K562 (cell line): Measurements from ENCODE around the gene IGF1R. TPM values are rescaled to one million over a fixed set of nuclear protein-coding genes. Genes with fewer than 3 reads are reported as not detected.
A peak's percentile ranks its signal among the peaks of the same experiment; 100 is the strongest.

Experiments used
- CEBPG ChIP-seq, 3 experiments: fragments of 200-800 bp in 1 of 3; sonication (Bioruptor generic) in 1 of 3; sonication (generic) in 1 of 3; formaldehyde crosslinking in 1 of 3; IDR thresholded peaks in 2 of 3; conservative IDR thresholded peaks in 1 of 3; 2 replicates each; pipeline versions ENCODE4 v1.6.1 to v1.8.0; 2016 to 2022; ENCODE audit warnings: missing compliant biosample characterization in 2 of 3, missing genetic modification characterization in 2 of 3, mild to moderate bottlenecking in 1 of 3, missing genetic modification reagents in 1 of 3
- FOXP1 ChIP-seq: sonication (generic); formaldehyde crosslinking; IDR thresholded peaks from 2 replicates; pipeline ENCODE4 v1.8.0; 2022; ENCODE audit warnings: mild to moderate bottlenecking, missing genetic modification reagents
- GATAD2B ChIP-seq: fragments of 450-650 bp; IDR thresholded peaks from 2 replicates; pipeline ENCODE4 v1.6.1; 2017; ENCODE audit warnings: mild to moderate bottlenecking, borderline replicate concordance
- KDM1A ChIP-seq, 2 experiments: fragments of 450-650 bp; IDR thresholded peaks; 2 replicates each; pipeline ENCODE4 v1.6.1; 2016; ENCODE audit warnings: mild to moderate bottlenecking in 2 of 2
- NBN ChIP-seq: fragments of 450-650 bp; IDR thresholded peaks from 2 replicates; pipeline ENCODE4 v1.6.1; 2016; ENCODE audit warnings: low read depth, mild to moderate bottlenecking
- NFE2 ChIP-seq: IDR thresholded peaks from 2 replicates; pipeline ENCODE4 v1.6.1; 2014; ENCODE audit warnings: antibody characterized with exemption, low read depth
- POLR2B ChIP-seq: fragments of 450-650 bp; IDR thresholded peaks from 2 replicates; pipeline ENCODE4 v1.6.1; 2018; ENCODE audit warnings: low read depth; ENCODE audit not compliant: partially characterized antibody
- SNIP1 ChIP-seq: fragments of 450-650 bp; IDR thresholded peaks from 2 replicates; pipeline ENCODE4 v1.7.1; 2017; ENCODE audit warnings: low read depth, mild to moderate bottlenecking
- polyA plus RNA-seq, 8 experiments: library from polyadenylated mRNA; depleted of rRNA in 4 of 8; stranded (reverse) in 5 of 8; unstranded in 3 of 8; fragments of >200 nt; fragmentation: Nextera tagmentation in 2 of 8; fragmentation: Illumina TruSeq in 1 of 8; extraction: Ambion mirVana in 2 of 8; extraction: Trizol in 1 of 8; gene quantifications; 2 replicates each; pipeline versions ENCODE4 v1.2.1 to v1.2.3, GENCODE V29; 2011 to 2014; ENCODE audit warnings: inconsistent platforms in 1 of 8, missing spikeins in 1 of 8
- total RNA-seq, 7 experiments: library from RNA; depleted of rRNA in 6 of 7; stranded (reverse); fragments of >200 nt in 6 of 7; fragmentation: Illumina TruSeq in 2 of 7; extraction: Trizol in 2 of 7; gene quantifications; 2 replicates each; pipeline versions ENCODE4 v1.2.1 to v1.2.3, GENCODE V29; 2011 to 2021; ENCODE audit warnings: low replicate concordance in 1 of 7
- TF ChIP-seq, protein P1 (sequence below): fragments of 450-650 bp; IDR thresholded peaks from 2 replicates; pipeline ENCODE4 v1.6.1; 2016; ENCODE audit warnings: mild to moderate bottlenecking, moderate library complexity
- TF ChIP-seq, protein P2 (sequence below): fragments of 450-650 bp; IDR thresholded peaks from 2 replicates; pipeline ENCODE4 v1.6.1; 2017; ENCODE audit warnings: antibody characterized with exemption, mild to moderate bottlenecking

Gene IGF1R
- total and polyA plus RNA-seq, 9 of the 15 experiments (the other 6 are each of a cell fraction or from before 2014, with no cell fraction given) = 0.35 to 8.0 (median 1.6) TPM

GRCh38 chr15:98889930-98890695, 241.8 kb downstream of the IGF1R start (continued):
- TF ChIP-seq, protein P1, sequence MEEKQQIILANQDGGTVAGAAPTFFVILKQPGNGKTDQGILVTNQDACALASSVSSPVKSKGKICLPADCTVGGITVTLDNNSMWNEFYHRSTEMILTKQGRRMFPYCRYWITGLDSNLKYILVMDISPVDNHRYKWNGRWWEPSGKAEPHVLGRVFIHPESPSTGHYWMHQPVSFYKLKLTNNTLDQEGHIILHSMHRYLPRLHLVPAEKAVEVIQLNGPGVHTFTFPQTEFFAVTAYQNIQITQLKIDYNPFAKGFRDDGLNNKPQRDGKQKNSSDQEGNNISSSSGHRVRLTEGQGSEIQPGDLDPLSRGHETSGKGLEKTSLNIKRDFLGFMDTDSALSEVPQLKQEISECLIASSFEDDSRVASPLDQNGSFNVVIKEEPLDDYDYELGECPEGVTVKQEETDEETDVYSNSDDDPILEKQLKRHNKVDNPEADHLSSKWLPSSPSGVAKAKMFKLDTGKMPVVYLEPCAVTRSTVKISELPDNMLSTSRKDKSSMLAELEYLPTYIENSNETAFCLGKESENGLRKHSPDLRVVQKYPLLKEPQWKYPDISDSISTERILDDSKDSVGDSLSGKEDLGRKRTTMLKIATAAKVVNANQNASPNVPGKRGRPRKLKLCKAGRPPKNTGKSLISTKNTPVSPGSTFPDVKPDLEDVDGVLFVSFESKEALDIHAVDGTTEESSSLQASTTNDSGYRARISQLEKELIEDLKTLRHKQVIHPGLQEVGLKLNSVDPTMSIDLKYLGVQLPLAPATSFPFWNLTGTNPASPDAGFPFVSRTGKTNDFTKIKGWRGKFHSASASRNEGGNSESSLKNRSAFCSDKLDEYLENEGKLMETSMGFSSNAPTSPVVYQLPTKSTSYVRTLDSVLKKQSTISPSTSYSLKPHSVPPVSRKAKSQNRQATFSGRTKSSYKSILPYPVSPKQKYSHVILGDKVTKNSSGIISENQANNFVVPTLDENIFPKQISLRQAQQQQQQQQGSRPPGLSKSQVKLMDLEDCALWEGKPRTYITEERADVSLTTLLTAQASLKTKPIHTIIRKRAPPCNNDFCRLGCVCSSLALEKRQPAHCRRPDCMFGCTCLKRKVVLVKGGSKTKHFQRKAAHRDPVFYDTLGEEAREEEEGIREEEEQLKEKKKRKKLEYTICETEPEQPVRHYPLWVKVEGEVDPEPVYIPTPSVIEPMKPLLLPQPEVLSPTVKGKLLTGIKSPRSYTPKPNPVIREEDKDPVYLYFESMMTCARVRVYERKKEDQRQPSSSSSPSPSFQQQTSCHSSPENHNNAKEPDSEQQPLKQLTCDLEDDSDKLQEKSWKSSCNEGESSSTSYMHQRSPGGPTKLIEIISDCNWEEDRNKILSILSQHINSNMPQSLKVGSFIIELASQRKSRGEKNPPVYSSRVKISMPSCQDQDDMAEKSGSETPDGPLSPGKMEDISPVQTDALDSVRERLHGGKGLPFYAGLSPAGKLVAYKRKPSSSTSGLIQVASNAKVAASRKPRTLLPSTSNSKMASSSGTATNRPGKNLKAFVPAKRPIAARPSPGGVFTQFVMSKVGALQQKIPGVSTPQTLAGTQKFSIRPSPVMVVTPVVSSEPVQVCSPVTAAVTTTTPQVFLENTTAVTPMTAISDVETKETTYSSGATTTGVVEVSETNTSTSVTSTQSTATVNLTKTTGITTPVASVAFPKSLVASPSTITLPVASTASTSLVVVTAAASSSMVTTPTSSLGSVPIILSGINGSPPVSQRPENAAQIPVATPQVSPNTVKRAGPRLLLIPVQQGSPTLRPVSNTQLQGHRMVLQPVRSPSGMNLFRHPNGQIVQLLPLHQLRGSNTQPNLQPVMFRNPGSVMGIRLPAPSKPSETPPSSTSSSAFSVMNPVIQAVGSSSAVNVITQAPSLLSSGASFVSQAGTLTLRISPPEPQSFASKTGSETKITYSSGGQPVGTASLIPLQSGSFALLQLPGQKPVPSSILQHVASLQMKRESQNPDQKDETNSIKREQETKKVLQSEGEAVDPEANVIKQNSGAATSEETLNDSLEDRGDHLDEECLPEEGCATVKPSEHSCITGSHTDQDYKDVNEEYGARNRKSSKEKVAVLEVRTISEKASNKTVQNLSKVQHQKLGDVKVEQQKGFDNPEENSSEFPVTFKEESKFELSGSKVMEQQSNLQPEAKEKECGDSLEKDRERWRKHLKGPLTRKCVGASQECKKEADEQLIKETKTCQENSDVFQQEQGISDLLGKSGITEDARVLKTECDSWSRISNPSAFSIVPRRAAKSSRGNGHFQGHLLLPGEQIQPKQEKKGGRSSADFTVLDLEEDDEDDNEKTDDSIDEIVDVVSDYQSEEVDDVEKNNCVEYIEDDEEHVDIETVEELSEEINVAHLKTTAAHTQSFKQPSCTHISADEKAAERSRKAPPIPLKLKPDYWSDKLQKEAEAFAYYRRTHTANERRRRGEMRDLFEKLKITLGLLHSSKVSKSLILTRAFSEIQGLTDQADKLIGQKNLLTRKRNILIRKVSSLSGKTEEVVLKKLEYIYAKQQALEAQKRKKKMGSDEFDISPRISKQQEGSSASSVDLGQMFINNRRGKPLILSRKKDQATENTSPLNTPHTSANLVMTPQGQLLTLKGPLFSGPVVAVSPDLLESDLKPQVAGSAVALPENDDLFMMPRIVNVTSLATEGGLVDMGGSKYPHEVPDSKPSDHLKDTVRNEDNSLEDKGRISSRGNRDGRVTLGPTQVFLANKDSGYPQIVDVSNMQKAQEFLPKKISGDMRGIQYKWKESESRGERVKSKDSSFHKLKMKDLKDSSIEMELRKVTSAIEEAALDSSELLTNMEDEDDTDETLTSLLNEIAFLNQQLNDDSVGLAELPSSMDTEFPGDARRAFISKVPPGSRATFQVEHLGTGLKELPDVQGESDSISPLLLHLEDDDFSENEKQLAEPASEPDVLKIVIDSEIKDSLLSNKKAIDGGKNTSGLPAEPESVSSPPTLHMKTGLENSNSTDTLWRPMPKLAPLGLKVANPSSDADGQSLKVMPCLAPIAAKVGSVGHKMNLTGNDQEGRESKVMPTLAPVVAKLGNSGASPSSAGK = no peak
- TF ChIP-seq GATAD2B (no peak), CEBPG (CRISPR knock-in tag; IDR thresholded peaks at IDR 0.05) (no peak), CEBPG (tag; conservative IDR thresholded peaks at IDR 0.05 in 1 of 2, IDR thresholded peaks at IDR 0.05 in 1 of 2) (peak; percentile 42 to 54; a peak in 2 of 4 replicates), KDM1A (IDR thresholded peaks at IDR 0.05) (no peak), SNIP1 (no peak), FOXP1 (CRISPR knock-in tag) (no peak), POLR2B (no peak), NFE2 (no peak), NBN (no peak)
- TF ChIP-seq, protein P2, sequence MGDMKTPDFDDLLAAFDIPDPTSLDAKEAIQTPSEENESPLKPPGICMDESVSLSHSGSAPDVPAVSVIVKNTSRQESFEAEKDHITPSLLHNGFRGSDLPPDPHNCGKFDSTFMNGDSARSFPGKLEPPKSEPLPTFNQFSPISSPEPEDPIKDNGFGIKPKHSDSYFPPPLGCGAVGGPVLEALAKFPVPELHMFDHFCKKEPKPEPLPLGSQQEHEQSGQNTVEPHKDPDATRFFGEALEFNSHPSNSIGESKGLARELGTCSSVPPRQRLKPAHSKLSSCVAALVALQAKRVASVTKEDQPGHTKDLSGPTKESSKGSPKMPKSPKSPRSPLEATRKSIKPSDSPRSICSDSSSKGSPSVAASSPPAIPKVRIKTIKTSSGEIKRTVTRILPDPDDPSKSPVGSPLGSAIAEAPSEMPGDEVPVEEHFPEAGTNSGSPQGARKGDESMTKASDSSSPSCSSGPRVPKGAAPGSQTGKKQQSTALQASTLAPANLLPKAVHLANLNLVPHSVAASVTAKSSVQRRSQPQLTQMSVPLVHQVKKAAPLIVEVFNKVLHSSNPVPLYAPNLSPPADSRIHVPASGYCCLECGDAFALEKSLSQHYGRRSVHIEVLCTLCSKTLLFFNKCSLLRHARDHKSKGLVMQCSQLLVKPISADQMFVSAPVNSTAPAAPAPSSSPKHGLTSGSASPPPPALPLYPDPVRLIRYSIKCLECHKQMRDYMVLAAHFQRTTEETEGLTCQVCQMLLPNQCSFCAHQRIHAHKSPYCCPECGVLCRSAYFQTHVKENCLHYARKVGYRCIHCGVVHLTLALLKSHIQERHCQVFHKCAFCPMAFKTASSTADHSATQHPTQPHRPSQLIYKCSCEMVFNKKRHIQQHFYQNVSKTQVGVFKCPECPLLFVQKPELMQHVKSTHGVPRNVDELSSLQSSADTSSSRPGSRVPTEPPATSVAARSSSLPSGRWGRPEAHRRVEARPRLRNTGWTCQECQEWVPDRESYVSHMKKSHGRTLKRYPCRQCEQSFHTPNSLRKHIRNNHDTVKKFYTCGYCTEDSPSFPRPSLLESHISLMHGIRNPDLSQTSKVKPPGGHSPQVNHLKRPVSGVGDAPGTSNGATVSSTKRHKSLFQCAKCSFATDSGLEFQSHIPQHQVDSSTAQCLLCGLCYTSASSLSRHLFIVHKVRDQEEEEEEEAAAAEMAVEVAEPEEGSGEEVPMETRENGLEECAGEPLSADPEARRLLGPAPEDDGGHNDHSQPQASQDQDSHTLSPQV = no peak
